CD4-positive, alpha-beta T cell treated with Interleukin-21 for 1 hour (primary cell): ENCODE measurements around the gene PEX16.
A peak's percentile ranks its signal among the peaks of the same experiment; 100 is the strongest.

Experiments used
- DNase-seq: peaks from one replicate; pipeline ENCODE4 v3.0.0-alpha.2; 2020

The PEX16 gene

DNA sequence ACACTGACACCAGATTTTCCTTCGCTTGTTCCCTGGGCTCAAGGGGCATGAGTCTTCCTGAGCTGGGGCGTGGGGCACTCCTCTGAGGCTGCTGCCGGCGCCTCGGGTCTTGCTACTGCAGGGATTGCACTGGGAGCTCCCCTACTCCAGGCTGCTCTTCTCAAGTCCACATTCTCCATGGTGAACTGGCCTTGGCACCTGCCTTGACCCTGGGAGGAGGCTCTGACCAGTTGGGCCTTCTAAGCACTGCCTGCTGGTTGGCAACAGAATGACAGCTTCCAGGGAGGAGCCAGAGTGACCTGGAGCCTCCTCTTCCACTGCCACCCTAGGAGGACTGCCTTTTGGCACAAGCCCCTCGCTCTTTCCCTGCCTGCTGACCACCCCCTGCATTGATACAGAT is 20.1 kb downstream of the PEX16 start:
- DNase-seq = no peak

DNA sequence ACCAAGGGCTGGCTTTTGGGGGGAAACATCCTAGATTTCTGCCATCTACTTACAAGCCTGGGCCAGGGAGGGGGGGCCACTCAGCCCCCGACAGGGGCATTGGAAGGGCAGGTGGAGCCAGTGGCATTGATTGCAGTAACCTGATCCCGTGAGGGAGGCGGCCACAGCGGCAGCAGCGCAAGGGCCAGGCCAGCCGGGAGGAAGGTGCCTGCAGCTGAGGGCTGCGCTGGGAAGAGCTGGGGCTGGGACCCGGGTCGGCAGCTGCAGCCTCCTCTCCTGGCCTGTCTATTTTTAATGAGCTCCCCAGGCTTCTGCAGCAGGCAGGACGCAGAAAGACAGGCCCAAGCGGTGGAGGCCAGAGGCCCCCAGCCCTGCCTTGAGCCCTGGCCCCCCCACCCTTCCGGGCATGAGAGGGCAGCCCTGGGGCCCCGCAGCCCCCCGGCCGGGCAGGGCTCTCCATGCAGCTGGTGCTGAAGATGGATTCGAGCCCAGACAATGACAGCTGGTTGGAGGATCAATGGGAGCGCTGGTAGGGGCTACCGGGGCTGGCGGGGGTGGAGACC is 21.2 kb downstream of the PEX16 start:
- DNase-seq = no peak

DNA sequence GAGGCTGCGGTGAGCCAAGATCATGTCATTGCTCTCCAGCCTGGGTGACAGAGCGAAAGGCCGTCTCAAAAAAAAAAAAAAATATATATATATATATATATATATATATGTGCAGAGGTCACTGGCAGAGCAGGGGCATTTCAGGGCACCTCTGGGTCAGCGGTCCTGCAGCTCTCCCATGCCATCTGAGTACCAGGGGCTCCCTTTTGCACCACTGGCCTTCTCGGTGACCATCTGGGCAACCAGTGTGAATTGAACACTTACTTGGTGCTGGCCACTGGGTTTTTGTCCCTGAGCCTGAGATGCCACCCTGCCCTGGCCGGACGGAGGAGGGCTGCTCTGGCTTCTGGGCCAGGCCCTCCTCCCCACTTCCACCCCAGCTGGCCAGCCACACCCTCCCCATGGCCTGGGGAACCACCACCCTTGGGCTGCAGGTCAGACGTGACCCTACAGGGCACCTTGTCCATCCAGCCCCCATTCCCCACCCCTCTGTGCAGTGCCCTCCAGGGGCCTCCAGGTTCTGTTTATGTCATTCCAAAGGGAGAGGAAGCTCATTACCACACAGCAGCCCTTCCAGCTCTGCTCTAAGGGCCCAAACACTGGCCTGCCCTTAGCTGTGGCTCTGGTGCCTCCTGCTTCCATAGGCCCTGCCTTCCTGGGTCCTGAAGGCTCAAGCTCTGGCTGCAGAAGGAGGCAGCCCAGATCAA is 22.0 kb downstream of the PEX16 start:
- DNase-seq = no peak

DNA sequence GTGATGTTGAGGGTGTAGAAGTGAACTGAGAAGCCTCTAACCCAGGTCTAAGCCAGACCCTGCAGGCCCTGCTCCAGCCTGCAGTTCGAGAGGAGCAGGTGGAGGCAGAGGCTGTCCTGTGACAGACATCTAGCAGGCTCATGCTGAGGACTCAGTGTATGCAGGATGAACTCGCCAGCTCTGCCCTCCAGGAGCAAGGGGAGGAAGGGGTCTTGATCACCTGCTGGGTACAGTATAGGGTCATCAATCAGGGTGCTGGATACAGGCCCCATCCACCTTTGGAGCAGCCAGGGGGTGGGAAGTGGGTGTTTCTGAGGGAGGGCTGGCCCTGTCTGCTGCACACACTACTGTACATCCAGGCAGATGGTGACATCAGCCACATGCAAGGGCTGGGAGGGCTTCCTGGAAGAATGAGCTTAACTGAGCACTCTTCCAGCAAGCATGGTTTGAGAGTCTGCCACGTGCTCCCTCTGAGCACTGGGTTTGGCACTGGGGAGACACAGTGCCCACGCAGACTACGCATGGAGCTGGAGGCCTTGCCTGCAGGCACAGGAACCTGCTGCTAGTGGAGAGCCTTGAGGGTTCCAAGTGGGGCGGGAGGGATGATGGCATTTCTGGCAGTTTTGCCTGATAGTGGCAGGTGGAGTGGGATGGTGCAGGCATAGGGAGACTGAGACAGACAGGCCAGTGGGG is 23.0 kb downstream of the PEX16 start:
- DNase-seq = no peak

DNA sequence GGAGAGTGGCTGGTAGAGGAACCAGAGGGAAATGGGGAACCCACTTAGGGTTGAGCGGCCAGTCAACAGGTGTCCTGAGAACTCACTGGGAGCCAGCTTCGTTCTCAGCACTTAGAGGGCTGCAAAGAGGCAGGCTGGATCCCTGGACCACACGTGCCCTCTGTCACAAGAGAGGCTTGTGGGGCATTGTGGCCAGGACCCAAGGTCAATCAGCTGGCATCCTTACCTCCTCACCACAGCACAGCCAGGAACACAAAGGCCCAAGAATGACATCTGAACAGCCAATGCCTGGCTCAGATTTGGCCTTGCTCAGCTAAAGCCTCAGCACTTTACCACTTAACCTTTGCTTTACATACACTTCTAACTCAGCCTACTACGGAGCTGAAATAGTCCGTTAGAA is 24.8 kb downstream of the PEX16 start:
- no peak for DNase-seq

DNA sequence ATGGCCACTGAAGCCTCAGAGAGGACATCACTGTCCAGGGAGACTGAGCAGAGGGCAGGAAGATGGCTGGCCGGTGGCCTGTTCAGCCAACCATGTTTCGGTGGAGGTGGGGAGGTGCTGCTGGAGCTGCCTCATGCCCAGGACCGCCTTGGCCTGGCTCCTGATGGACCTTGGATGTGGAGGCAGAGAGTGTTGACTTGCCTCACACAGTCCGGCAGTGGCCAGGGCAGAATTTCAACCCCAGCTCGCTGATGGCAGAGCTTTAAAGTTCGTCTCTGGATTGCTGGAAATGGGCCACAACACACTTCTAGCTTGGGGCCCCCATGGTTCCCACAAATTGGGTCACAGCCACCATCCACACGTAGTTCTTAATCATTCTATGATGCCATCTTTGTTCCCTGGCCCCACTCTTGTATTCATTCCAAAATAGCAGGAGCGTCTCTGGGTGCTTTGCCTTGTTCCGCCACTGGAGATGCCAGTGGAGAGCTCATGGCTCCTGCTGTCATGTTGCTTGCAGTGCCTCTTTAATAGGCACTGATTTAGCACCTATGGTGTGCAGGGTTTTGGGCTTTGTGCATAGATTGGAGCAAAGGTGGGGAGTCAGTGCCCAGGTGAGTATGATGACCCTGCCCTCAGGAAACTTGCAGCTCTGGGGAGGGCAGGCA is 26.7 kb downstream of the PEX16 start:
- DNase-seq = no peak

DNA sequence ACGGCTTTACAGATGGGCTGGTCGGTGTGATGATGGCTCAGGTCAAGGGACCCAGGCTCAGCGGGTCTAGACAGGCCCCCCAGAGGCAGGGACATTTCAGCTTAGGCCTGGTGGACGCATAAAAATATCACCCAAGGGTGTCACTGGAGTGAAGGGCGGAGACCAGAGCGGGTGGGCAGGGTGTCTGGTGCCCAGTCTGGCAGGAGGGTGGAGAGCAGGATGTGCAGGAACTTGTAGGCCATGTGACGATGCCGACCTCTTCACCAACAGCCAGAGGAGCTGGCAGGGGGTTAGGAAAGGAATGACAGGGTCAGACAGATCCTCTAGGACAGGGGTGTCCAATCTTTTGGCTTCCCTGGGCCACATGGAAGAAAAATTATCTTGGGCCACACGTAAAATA is 27.7 kb downstream of the PEX16 start:
- DNase-seq = no peak

DNA sequence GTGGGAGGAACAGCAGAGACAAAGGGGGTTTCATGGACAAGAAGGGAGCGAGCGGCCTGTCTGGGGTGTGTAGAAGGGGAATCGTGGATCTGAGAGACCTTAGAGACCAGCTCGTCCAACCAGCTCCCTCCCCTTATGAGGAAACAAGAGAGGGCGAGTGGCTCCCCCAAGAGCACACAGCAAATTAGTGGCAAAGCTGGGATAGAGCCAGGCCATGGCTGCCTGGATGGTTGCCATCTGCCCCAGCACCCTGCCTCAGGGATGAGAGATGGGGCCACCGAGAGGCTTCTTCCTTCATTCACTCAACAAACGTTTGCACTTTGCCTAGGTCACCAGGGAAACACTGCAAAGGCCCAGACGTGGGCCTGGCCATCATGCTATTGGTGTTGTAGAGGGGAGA is 28.1 kb downstream of the PEX16 start:
- DNase-seq = no peak

DNA sequence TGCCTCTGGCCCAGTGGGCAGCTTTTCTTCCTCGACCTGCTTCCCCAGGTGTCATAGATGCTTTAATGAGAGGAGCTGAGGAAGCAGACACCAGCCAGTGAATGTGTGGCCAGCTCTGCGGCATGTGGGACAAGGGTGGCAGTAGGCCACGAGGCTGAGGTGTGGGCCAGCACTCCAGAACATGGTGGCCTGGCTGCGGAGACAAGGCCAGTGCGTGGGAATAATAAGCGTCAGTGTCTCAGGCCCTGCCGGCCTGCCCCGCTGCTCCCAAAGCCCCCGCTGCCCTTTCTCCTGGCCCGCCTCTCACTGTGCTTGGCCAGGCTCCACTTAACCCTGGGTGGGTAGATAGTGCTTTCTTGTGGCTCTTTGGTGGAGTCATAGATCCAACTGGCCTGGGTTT is 30.1 kb downstream of the PEX16 start:
- DNase-seq = no peak

DNA sequence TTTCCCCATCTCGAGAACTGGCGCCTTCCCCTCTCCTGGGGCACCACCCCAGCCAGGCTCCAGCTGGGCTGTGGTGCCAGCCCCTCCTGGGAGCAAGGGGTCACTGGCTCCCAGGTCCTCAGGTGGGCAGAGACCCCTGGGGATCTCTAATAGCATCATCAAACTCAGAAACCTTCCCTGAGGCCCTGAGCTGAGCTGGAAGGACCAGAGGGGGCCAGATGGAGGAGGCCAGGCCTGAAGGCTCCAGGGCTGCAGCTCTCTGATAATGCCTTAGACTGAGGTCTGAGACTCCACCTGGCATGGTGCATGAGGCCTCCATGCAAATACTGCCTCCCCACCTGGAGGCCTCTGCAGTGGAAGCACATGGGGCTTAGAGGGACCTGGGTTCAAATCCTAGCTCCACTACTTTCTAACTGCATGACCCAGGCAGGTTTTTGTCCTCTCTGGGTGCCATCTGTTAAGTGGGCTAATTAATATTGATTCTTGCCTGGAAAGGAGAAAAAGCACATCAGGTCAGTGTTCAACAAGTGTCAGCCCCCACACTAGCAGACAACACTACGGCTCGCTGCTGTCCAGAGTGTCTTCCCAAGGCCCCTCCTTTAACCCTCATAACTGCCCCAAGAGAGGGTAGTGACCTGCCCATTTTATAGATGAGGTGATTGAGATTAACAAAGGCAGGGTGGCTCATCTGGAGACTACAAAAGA is 30.7 kb downstream of the PEX16 start:
- no peak for DNase-seq

DNA sequence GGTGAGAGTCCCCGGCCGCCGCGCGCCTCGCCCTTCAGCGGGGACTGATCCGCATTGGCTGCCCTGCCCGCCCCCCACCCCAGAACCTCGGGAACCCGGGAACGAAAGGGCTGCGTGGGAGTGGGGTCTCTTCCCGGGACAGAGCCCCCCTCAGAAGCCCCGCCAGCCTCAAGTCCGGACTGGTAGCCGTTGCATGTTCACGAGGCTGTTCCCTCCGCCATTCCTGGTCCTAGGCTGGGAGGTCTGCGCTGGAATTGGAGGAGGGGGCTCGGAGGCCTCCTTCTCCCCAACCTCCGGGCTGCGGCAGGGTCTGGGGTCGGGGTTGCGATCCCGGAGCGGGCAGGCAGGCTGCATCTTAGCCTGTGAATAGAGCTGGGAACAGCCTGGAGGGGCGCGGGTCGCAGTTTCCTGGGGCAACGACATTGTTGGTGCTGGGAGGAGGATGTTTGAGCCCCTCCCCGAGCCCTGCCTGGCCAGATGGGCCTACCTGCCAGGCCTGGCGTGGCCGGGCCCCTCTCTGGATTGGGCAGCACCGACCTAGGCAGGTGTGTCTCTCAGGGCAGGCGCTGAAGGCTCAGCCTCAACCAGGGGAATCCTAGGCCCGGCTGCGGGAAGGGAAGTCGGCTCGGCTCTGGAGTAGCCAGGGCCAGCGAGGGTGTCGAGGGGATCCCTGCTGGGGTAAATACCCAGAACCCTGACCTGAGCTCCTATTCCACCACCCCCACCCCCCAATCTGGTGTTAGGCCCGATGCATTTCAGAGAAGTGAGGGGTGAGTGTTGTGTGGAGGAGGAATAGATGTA is 31.6 kb downstream of the PEX16 start:
- DNase-seq = no peak

DNA sequence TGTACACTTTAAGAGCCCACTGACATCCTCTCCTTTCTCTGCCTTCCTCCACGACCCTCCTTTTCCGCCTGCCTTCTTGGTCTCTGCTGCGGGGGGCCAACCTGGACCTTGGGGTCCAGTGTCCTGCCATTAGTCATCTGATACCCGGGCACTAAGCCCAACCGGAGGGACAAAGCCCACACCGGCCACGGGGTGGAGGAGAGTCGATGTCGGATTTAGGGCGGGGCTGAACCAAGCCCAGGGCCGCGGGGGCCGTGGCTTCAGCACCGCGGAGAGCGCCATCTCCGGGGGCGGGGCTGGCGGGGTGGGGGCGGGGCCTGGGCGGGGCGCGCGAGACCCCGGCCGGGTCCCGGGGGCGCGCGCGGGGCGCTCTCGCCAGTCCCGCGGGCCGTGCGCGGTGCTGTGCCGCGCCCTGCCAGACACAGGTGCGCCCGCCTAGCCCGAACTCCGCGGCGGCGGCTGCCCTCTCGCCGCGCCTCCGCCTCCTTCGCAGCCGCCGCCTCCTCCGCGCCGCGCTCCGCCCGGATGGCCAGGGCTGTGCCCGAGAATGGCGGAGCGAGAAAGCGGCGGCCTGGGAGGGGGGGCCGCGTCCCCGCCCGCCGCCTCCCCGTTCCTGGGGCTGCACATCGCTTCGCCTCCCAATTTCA is 32.3 kb downstream of the PEX16 start, which contains the start of gene MAPK8IP1:
MAPK8IP1 (plus strand) TSS at position 378 of the 647 bp plus-strand sequence; CDS start at position 548, 170 bp downstream.
- peak; percentile 66 for DNase-seq

DNA sequence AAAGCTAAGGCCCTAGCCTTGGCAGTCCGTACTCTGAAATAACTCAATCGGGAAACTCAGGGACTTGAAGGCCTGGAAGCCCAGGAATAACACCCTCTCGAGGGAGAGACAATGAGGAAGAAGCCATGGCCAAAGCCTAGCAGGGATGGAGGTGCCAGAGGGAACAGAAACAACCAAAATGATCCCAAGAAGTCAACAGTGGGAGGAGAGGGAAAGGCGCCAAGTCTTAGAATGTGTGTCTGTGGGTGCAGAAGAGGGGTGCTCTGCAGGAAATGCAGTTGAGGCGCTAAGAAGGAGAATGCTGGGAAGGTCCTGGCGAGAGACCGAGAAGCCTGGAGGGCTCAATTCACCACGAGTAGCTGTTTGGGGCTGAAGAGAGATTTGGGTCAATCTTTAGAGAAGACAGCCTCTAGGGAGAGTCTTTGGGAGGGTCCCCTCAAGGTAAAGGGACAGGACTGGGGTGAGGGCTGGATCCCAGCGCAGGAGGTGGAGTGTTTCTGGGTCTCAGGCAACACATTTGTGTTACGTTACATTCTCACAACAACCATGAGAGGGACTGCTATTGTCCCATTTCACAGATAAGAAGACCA is 33.0 kb downstream of the PEX16 start:
- no peak for DNase-seq

DNA sequence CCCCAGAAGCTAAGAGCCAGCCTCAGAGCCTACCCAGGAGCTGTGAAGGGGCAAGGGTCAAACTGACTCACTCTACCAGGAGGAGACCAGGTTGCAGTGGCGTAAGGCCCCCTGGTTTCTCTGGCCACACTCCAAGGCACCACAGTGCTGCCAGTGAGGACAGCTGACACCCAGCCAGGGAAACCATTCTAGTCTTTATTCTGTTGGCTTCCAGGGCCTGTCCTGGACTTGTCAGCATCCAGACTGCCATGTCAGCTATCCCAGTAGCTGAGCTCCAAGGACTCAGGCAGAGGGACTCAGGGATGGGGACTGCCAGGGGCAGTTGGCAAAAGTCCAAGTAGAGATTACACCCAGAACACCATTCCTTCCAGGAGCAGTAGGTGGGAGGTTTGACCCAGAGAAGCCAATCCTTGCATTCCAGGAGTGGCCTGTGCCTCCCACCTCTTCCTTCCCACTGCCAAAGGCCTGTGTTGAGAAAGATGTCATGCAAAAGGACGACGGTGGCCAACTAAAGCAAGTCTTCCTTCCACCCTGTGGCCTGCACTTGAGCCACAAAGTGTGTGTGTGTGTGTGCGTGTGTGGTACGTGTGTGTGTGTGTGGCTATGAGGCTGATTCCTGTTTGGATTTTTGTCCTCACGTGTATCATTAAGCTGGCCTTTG is 35.8 kb downstream of the PEX16 start:
- DNase-seq = no peak

DNA sequence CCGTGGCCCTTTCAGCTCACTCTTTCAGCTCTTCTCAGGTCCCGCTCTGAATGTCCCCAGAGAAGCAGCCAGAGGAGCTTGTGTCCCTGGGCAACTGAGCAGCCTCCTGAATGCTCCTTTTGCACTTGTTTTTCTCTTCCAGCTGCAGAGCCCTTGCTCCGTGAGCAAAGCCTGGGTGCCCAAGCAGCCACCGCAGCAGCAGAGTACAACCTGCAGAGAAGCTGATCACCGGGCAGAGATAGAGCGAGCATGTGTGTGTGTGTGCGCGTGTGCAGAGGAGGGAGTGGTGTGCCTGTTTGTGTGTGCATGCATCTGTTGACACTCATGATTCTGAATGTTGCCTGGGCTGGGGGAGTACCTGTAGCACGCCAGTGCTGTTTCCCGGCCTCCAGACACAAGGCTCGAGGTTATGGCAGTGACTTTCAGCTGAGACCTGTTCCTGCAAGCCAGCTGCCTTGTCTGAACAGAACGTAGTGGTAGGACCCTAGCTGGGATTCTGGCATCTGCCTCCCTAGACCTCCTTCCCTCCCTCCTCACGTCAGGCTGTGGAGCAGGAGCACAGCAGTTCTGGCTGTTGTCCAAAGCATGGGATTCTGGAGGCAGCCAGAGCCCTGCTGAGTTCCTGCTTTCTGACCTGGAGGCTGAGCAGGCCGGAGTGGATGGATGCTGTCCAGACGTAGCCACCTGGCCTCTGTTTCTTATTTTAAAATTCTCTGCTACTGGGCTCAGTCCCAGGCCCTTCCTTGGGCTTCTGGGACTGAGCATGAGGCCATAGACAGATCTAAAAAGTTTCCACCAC is 36.7 kb downstream of the PEX16 start:
- no peak for DNase-seq

DNA sequence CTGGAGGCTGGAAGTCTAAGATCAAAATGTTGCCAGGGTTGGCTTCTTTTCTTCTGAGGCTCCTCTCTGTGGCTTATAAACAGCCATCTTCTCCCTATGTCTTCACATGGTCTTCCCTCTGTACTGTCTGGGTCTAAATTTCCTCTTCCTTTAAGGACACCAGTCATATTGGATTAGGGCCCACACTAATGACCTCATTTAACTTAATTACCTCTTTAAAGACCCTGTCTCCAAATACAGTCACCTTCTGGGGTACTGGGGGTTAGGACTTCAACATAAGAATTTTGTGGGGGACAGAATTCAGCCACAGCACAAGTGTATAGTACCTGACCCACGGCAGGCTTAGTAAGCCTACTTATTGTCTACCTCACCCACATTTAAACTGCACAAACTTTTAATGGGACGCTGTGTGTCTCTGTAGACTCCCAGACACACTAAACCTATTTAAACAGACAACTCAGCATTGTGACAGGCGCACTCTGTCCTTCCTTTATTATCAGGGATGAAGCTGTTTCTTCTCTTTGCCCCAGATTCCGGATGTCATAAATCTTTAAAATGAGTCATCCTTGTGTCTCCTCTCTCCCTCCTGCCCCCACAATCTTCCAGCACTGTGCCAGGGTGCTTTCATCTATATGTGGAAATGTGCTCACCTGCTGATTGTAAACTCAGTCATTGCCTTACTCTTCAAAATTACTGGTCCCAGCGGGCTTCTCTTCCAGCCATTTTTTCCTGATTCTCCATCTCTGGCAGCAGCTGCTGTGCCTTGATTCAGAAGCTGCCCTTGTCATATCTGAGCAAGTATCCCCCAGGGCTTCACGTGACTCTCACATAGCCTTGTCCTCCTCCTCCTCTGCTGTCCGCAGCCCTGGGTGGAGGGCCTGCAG is 37.6 kb downstream of the PEX16 start:
- no peak for DNase-seq

DNA sequence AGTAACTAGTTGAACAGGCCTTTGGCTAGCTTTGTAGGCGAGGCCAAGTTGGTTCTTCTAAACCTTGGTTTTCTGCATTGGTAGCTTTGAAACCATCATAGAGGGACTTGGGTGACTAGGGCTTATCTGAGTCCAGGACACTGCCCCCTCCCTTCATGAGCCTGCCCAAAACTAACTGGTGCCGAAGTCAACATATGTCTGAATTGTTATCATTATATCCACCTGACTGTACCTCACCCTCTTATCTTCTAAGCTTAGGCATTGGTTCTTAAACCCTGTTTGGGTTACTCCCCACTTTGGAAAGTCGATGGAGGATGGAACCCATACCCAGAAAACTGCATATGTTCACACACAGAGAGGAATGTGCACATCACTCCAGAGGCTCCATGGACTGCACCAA is 39.8 kb downstream of the PEX16 start:
- no peak for DNase-seq

DNA sequence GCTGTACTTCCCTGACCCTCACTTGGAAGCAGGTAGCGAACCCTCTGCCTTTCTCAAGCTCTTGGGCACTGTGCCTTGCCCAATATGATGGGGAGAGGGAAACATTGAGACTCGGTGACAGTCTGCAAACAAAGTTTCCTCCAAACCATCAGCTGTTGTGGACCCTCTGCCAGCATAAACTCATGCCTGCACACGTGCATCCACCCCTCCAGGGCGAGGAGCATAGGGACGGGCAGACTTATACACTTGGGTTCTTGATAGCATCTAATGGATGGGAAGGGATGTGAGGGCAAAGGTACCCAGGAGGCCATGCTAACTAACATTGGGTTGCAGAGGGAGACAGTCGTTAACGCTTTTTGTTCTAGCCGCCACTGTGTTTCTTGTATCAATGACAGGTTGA is 40.5 kb downstream of the PEX16 start:
- no peak for DNase-seq

DNA sequence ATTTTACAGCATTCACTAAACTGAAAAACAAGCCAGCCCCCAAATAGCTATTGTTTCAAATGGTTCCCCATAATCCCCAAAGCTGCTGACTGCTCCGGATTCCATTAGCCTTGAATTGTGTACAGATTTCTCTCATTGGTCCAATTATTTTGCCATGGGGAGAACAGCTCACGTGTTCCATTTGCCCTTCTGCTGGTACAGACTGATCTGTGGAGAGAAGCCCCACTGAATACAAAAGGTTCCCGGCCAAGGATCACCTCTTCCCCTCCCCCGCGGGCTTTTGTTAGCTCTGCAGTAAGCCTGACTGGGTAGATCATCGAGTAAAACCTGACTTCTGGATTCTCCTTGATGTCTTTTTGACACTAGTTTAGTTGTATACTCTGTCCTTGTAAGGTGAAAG is 41.3 kb downstream of the PEX16 start:
- no peak for DNase-seq
